ENCODE measurements around the gene DDX17. TPM values are rescaled to one million over a fixed set of nuclear protein-coding genes. Genes with fewer than 3 reads are reported as not detected.

Gene DDX17
- total RNA-seq, 4 donors from 2014 or later, result 419 to 723 (median 493) TPM

- intact Hi-C loops (cut with DNase I; ENCODE audit: low total_unique reads), result no loop called here
- no peak for TF ChIP-seq CTCF (IDR thresholded peaks at IDR 0.05)
- TF ChIP-seq POLR2A (IDR thresholded peaks at IDR 0.05), result no peak
- WGBS, 2 donors, result 84 to 88% methylated on average over 3 of the region's 3 CpGs
- H3K4me3 ChIP-seq (ENCODE audit: low read depth, poor library complexity, severe bottlenecking), result no peak overlapping the region
- DNase-seq (ENCODE audit: low spot score in 2 of 2), result no peak
Measured at GRCh38 chr22:38497869-38498268, 8.2 kb downstream of the DDX17 start.

- WGBS, 2 donors, result 91 to 94% methylated on average over 12 of the region's 12 CpGs
- no peak for TF ChIP-seq CTCF (IDR thresholded peaks at IDR 0.05)
- TF ChIP-seq POLR2A (IDR thresholded peaks at IDR 0.05), result no peak
- H3K4me3 ChIP-seq (ENCODE audit: low read depth, poor library complexity, severe bottlenecking), result no peak overlapping the region
- no peak for DNase-seq (ENCODE audit: low spot score in 2 of 2)
- intact Hi-C loops (cut with DNase I; ENCODE audit: low total_unique reads), result no loop called here
Measured at GRCh38 chr22:38494939-38495338, 11.2 kb downstream of the DDX17 start.

DNA sequence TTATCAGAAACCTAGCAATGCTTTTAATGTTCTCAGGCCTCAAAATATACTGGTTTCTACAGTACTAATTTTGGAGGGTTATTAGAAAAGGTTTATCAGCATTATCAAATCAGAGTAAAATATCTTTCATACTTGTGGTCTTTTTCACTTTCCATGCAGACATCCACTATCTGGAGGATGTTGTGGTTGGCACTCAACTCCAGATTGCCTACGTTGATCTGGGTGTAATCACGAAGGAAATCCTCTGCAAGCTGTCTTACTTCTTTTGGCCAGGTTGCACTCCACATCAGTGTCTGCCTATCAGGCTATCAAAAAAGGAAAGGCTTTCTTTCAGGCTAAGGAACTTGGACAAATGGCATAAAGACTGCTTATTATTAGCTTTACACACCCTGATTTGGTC lies 11.6 kb downstream of the DDX17 start:
- WGBS, 2 donors, result 63 to 64% methylated on average over 2 of the region's 2 CpGs
- DNase-seq (ENCODE audit: low spot score in 2 of 2), result no peak
- intact Hi-C loops (cut with DNase I; ENCODE audit: low total_unique reads), result no loop called here
- TF ChIP-seq CTCF (IDR thresholded peaks at IDR 0.05), result no peak
- TF ChIP-seq POLR2A (IDR thresholded peaks at IDR 0.05), result no peak
- no peak overlapping the region for H3K4me3 ChIP-seq (ENCODE audit: low read depth, poor library complexity, severe bottlenecking)

DNA sequence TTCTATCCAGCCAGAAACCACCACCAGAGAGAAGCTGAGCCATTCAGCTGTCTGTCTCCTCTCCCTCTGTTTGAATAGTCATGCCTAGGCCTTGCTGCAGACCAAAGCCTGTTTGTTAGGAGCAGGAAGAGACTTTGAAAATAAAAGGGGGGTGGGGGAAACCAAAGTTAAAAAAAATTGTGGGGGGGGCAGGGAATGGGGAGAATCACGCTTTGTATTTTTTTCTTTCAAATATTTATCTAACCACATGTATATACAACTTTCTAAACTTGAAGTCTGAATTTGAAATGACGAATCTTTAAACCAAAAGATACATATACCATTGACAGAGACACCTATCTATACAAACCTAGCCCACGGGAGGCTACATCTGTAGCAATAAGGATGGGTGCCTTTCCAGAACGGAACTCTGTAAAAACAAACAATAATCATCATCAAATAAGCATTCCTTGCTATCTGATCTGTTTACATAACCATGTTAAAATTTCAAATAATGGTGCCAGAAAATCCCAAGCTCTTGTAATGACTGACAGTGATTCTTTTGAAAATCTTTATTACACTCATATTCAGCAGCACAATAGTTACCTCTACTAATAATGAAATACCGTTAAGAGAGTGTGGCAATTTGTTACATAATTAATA lies 14.3 kb downstream of the DDX17 start:
- no peak for DNase-seq (ENCODE audit: low spot score in 2 of 2)
- TF ChIP-seq CTCF (IDR thresholded peaks at IDR 0.05) (no peak), POLR2A (IDR thresholded peaks at IDR 0.05) (no peak)
- no peak overlapping the region for H3K4me3 ChIP-seq (ENCODE audit: low read depth, poor library complexity, severe bottlenecking)
- 75 to 76% methylated on average over 5 of the region's 5 CpGs for WGBS, 2 donors
- intact Hi-C loops (cut with DNase I; ENCODE audit: low total_unique reads), result no loop called here

DNA sequence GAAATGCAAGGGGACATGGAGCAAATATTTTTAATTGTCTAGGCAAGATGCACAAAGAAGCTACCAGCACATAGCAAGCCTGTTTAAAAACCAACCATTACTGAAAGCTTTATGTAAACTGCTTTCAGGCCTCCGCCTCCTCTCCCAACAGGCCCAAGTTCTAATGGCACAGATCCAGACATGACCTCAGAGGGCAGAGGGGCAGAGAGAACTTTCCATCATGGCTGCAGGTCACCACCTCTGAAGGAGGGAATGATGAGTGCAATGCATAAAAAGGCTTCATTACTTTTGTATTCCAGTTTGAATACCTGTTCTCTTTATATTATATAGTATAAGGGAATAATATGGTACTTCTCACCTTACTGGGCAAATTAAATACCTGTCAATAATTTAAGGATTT lies 15.2 kb downstream of the DDX17 start:
- DNase-seq (ENCODE audit: low spot score in 2 of 2), result no peak
- WGBS, 2 donors, result 50 to 60% methylated on average over 1 of the region's 1 CpG

More for the DNA sequence above, 15.2 kb downstream of the DDX17 start:
- no peak for TF ChIP-seq CTCF (IDR thresholded peaks at IDR 0.05)
- TF ChIP-seq POLR2A (IDR thresholded peaks at IDR 0.05), result no peak
- intact Hi-C loops (cut with DNase I; ENCODE audit: low total_unique reads), result no loop called here
- no peak overlapping the region for H3K4me3 ChIP-seq (ENCODE audit: low read depth, poor library complexity, severe bottlenecking)

Measured in lower leg skin (tissue), 4 donors.